ENCODE data around the gene PFKL.

The PFKL gene

DNA sequence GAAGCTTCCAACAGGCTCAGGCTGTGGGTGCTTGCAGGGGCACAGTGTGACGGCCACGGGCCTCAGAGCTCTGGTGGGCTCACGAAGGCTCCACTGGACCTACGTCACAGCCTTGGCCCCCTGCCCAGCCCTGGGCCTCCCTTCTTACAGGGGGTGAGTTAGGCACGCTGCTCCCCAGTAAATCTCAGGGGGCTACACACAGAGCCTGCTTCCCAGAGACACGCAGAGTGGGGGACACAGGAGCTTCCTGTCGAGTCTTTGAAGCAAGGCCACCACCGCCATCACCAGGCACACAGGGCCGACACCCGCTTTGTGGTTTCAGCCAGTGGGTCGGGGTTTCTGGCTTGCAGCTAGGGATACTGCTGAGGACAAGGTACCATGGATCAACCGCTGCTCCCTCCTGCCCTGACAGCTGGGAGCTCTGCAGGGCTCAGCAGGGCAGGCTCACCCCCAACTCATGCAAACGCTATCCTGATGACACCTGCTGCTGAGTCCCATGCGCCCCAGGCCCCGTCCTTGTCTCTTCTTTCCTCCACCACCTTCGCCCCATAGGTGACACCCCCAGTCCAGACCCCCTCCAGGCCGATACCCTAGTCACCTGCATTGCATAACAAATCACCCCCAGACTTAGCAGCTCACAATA is 44.8 kb downstream of the PFKL start:
- H3K36me3 ChIP-seq, result no peaks in the 10 kb centered on the region
- peak overlapping the region; percentile 43 to 98 (median 82) for H3K4me2 ChIP-seq
- H3K9me3 ChIP-seq (replicated peaks in 1 of 11), result no peaks in the 10 kb centered on the region
- peaks cover 0 to 21% (median 0%) of the 10 kb centered on the region in 11 experiments; a peak in 3 of 22 replicates for H3K27me3 ChIP-seq
- H3K27ac ChIP-seq, result peak overlapping the region in 6 of 11 experiments; percentile 29 to 65 (median 56); a peak in 9 of 22 replicates
- no peak for TF ChIP-seq Cebpa-rat (IDR thresholded peaks at IDR 0.05)
- H3K4me1 ChIP-seq, result peaks cover 19 to 86% (median 67%) of the 10 kb centered on the region in 10 experiments
- peak overlapping the region in 5 of 11 experiments; percentile 4 to 63 (median 56); a peak in 8 of 22 replicates for H3K9ac ChIP-seq
- H3K4me3 ChIP-seq, result peak overlapping the region in 1 of 10 experiments; percentile 22; a peak in 1 of 20 replicates
- H4K20me1 ChIP-seq, result no peaks in the 10 kb centered on the region; a peak in 1 of 22 replicates

DNA sequence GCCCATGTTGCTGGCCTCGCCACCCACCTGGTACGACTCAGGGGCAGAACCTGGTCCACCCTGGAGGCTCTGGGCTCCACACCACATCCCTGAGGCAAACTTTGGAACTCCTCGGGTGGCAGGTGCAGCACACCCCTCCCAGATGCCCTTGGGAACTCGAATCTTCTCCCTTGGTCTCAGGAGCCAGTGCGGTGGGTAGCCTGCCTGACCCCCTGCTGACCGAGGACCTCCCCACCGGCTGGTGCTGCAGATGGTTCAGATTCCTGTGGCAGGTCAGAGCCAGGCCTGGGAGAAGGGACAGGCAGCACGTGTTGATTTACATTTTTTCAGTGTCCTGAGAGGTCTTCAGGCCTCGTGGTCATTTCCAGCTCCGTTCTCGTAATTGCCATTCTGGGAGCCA is 45.6 kb downstream of the PFKL start:
- TF ChIP-seq Cebpa-rat (IDR thresholded peaks at IDR 0.05), result no peak
- Histone ChIP-seq H3K9me3 (replicated peaks in 1 of 11) (no peaks in the 10 kb centered on the region), H3K9ac (peak overlapping the region in 5 of 11 experiments; percentile 3 to 63 (median 56); a peak in 5 of 22 replicates), H3K27ac (peak overlapping the region in 3 of 11 experiments; percentile 58 to 65 (median 62); a peak in 3 of 22 replicates), H3K4me3 (no peak overlapping the region), H3K36me3 (no peaks in the 10 kb centered on the region), H3K4me2 (peak overlapping the region in 9 of 11 experiments; percentile 72 to 98 (median 83); a peak in 19 of 22 replicates), H3K4me1 (peaks cover 11 to 77% (median 59%) of the 10 kb centered on the region in 10 experiments), H3K27me3 (peaks cover 0 to 21% (median 0%) of the 10 kb centered on the region in 11 experiments; a peak in 3 of 22 replicates), H4K20me1 (no peaks in the 10 kb centered on the region; a peak in 1 of 22 replicates)

DNA sequence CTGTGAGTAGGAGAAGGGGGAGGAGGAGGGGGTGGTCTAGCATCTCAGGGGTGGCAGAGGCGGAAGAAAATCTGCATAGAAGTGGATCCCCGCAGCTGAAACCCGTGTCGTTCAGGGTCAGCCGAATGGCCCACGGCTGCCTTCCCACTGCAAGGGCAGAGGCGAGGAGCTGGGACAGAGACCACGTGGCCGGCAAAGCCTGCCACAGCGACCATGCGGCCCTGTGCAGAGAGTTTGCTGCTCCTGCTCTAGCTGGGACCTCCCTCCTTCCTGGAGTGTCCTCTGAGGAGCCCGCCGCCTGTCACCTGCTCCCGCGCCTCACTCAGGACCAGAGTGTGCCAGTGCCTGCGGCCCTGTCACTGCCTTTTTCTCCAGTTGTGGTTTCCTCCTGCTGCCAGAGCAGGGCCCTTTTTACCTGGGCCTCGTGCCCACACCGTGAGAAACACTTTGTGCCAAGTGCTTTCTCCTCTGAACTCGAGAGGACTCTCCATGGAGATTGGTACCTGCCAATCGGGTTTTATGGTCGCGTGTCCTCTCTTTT is 48.1 kb downstream of the PFKL start:
- Histone ChIP-seq H3K27ac (peak overlapping the region in 5 of 11 experiments; percentile 17 to 62 (median 36); a peak in 7 of 22 replicates), H3K9ac (peak overlapping the region in 6 of 11 experiments; percentile 33 to 57 (median 46); a peak in 6 of 22 replicates), H3K27me3 (peaks cover 0 to 21% (median 0%) of the 10 kb centered on the region in 11 experiments; a peak in 3 of 22 replicates), H4K20me1 (no peaks in the 10 kb centered on the region; a peak in 1 of 22 replicates), H3K4me2 (peak overlapping the region in 8 of 11 experiments; percentile 27 to 82 (median 58); a peak in 16 of 22 replicates), H3K4me3 (no peak overlapping the region), H3K4me1 (peaks cover 35 to 91% (median 75%) of the 10 kb centered on the region in 10 experiments), H3K36me3 (no peaks in the 10 kb centered on the region), H3K9me3 (replicated peaks in 1 of 11) (no peaks in the 10 kb centered on the region)
- TF ChIP-seq Cebpa-rat (IDR thresholded peaks at IDR 0.05), result no peak

DNA sequence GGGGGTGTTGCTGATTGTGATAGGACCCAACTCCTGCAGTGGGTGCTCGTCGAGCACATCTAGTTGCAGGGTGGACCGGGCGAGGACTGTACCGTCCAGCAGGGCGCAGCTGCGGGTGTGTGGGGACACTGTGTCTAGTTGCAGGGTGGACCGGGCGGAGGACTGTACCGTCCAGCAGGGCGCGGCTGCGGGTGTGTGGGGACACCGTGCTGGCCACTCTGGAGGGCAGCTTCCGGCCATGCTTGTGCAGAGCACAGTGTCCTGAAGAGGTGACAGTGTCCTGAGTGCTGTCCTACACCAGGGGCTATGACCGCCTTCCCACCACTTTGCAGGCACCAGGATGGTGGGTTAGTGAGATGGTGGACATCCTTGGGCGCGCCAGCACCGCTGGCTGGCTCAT is 49.0 kb downstream of the PFKL start:
- H3K4me3 ChIP-seq, result no peak overlapping the region
- H3K4me1 ChIP-seq, result peaks cover 35 to 85% (median 69%) of the 10 kb centered on the region in 10 experiments
- no peaks in the 10 kb centered on the region; a peak in 1 of 22 replicates for H4K20me1 ChIP-seq
- H3K9me3 ChIP-seq (replicated peaks in 1 of 11), result no peaks in the 10 kb centered on the region
- no peaks in the 10 kb centered on the region for H3K36me3 ChIP-seq
- TF ChIP-seq Cebpa-rat (IDR thresholded peaks at IDR 0.05), result no peak
- peak overlapping the region in 5 of 11 experiments; percentile 1 to 62 (median 55); a peak in 7 of 22 replicates for H3K27ac ChIP-seq
- H3K27me3 ChIP-seq, result peaks cover 0 to 21% (median 0%) of the 10 kb centered on the region in 11 experiments; a peak in 3 of 22 replicates
- H3K4me2 ChIP-seq, result peak overlapping the region in 9 of 11 experiments; percentile 3 to 82 (median 57); a peak in 14 of 22 replicates
- peak overlapping the region in 4 of 11 experiments; percentile 15 to 47 (median 40); a peak in 5 of 22 replicates for H3K9ac ChIP-seq

DNA sequence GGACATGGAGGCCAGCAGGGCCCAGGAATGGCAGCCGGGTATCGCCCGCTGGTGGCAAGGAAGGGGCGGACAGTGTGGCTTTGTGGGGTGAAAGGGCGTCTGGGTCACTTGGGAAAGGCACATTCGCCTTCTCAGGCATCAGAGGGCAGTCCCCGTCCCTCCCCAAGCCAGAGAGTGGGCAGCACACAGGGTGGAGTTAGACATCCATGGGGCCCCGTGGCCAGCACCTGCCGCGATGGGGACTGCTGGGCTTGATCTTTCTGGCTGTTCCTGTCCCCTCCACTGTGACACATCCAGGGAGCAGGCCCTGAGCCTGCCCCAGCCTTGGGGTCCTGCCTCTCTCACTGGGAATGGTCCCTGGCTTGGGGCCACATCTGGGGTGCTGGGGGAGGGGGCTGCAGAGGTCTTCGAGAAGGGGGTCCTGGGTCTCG is 49.6 kb downstream of the PFKL start:
- peak overlapping the region in 8 of 11 experiments; percentile 3 to 82 (median 58); a peak in 8 of 22 replicates for H3K4me2 ChIP-seq
- no peaks in the 10 kb centered on the region; a peak in 1 of 22 replicates for H4K20me1 ChIP-seq
- TF ChIP-seq Cebpa-rat (IDR thresholded peaks at IDR 0.05), result no peak
- H3K9ac ChIP-seq, result peak overlapping the region in 4 of 11 experiments; percentile 15 to 46 (median 35); a peak in 5 of 22 replicates
- H3K27ac ChIP-seq, result peak overlapping the region in 5 of 11 experiments; percentile 1 to 62 (median 55); a peak in 8 of 22 replicates
- peaks cover 0 to 17% (median 0%) of the 10 kb centered on the region in 11 experiments; a peak in 3 of 22 replicates for H3K27me3 ChIP-seq
- peaks cover 33 to 85% (median 64%) of the 10 kb centered on the region in 10 experiments for H3K4me1 ChIP-seq
- no peaks in the 10 kb centered on the region for H3K9me3 ChIP-seq (replicated peaks in 1 of 11)
- H3K36me3 ChIP-seq, result peaks cover 0 to 1% (median 0%) of the 10 kb centered on the region in 11 experiments; a peak in 6 of 22 replicates
- no peak overlapping the region for H3K4me3 ChIP-seq

DNA sequence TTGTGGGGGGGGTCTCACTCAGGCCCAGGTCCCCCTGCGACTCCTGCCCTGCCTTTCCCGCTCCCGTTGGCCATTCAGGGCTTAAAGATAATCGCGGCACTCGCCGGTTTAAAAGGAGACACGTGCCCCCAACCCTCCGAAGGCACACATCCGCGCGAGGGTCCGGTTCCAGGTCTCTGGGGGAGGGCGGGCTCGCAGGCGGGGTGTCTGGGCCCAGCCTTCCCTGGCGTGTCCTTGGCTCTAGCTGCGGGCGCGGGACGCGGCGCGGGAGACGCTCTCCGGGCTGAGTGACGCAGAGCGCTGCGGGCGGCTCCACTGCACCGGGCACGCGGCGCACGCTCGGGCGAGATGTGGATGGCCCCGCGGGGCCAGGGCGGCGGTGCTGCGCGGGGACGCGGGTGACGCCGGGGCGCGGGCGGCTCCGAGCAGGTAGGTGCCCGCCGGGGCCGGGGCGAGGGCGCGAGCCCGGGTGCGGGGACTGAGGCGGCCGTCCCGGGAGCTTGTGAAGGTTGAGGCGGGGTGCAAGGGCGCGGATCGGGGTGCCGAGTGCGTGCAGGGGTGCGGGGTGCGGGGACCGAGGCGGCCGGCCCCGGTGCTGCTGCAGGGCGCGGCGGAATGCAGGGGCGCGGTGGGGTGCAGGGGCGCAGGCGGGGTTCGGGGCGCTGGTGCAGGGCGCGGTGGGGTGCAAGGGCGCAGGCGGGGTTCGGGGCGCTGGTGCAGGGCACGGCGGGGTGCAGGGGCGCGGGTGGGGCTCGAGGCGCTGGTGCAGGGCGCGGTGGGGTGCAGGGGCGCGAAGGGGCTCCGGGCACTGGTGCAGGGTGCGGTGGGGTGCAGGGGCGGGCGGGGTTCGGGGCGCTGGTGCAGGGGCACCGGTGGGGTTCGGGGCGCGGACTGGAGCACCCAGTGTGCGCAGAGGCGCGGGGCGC is 50.3 kb downstream of the PFKL start:
- Histone ChIP-seq H3K4me1 (peaks cover 31 to 85% (median 63%) of the 10 kb centered on the region in 10 experiments), H3K27ac (peak overlapping the region in 6 of 11 experiments; percentile 1 to 100 (median 77); a peak in 7 of 22 replicates), H3K27me3 (peaks cover 0 to 11% (median 0%) of the 10 kb centered on the region in 11 experiments; a peak in 2 of 22 replicates), H3K4me3 (no peak overlapping the region), H3K9ac (peak overlapping the region in 1 of 11 experiments; percentile 37; a peak in 1 of 22 replicates), H3K9me3 (replicated peaks in 1 of 11) (peaks cover 0 to 4% (median 0%) of the 10 kb centered on the region in 11 experiments; a peak in 6 of 22 replicates), H4K20me1 (no peaks in the 10 kb centered on the region; a peak in 1 of 22 replicates), H3K36me3 (peaks cover under 1 to 8% (median 6%) of the 10 kb centered on the region in 11 experiments; a peak in 19 of 22 replicates), H3K4me2 (peak overlapping the region in 4 of 11 experiments; percentile 95 to 100 (median 96); a peak in 6 of 22 replicates)
- no peak for TF ChIP-seq Cebpa-rat (IDR thresholded peaks at IDR 0.05)

DNA sequence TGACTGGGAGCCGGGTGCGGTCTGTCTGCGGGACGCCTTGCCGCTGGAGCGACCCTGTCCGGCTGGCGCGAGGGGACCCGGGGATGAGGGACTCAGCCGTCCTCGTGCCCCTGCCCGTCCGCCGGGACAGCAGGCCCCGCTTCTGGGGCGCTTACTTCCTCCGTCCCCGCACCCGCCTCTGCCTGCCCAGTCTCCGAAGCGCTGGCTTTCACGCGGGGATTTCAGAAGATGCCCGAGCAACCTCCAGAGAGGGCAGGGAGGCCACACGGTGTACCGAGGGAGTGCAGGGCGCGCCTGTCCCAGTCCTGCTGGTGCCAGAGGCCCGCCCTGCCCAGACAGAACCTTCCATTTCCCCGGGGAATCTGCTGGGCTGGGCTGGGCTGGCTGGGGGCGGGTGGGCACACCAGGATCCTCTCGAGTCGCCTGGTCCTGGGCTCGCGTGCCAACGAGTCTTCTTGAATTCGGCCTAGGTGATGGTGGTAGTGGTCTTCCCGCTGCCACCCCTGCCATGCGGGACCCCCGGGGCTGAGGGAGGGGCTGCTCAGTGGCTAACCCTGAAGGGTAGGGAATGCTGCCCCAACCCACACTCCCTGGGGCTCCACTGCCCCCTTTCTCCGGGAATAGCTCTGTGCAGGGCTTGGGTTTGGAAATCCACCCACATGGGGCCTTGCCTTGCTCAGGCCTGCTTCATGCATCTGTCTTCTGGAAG is 51.1 kb downstream of the PFKL start:
- TF ChIP-seq Cebpa-rat (IDR thresholded peaks at IDR 0.05), result no peak
- Histone ChIP-seq H3K9me3 (replicated peaks in 1 of 11) (peaks cover 0 to 8% (median 0%) of the 10 kb centered on the region in 11 experiments; a peak in 6 of 22 replicates), H3K36me3 (peaks cover 8 to 16% (median 13%) of the 10 kb centered on the region in 11 experiments; a peak in 19 of 22 replicates), H3K27ac (peak overlapping the region in 10 of 11 experiments; percentile 87 to 100 (median 98); a peak in 19 of 22 replicates), H3K27me3 (0 out of 22 replicates have a peak, but pooled peaks cover 0 to 3% (median 0%) of the 10 kb centered on the region in 11 experiments), H3K4me1 (peaks cover 36 to 85% (median 62%) of the 10 kb centered on the region in 10 experiments), H3K9ac (peak overlapping the region; percentile 83 to 99 (median 94); a peak in 20 of 22 replicates), H3K4me2 (peak overlapping the region; percentile 87 to 100 (median 96)), H4K20me1 (no peaks in the 10 kb centered on the region; a peak in 2 of 22 replicates), H3K4me3 (peak overlapping the region in 5 of 10 experiments; percentile 71 to 78 (median 73); a peak in 6 of 20 replicates)
